OCI-LY7 (cell line): ENCODE measurements around the gene SPIB.

Experiments used
- CTCF ChIP-seq: fragments of 200-600 bp; sonication (generic); conservative IDR thresholded peaks from 2 replicates; pipeline ENCODE4 v1.5.1; 2014; ENCODE audit warnings: mild to moderate bottlenecking, antibody characterized with exemption, low read length, moderate library complexity, mixed read lengths
- EZH2phosphoT487 ChIP-seq: fragments of 200-600 bp; sonication (generic); IDR thresholded peaks from 2 replicates; pipeline ENCODE4 v1.6.1; 2018; ENCODE audit warnings: low read depth, borderline replicate concordance, mild to moderate bottlenecking, mixed run types, antibody characterized with exemption, low read length, moderate library complexity, mixed read lengths

- no peak for TF ChIP-seq CTCF
- TF ChIP-seq EZH2phosphoT487, result no peak
Observed at GRCh38 chr19:50447750-50448149, 29.0 kb downstream of the SPIB start.
